SK-N-SH (cell line): Measurements from ENCODE around the gene ALDH7A1. TPM values are rescaled to one million over a fixed set of nuclear protein-coding genes. Genes with fewer than 3 reads are reported as not detected.
A peak's percentile ranks its signal among the peaks of the same experiment; 100 is the strongest.

ENCODE experiments used
- CTCF ChIA-PET: fragments of 300-600, 350-600 bp; formaldehyde crosslinking; extraction: SDS; loops from one replicate; lab custom pipeline; 2021; lab: Yijun Ruan, JAX
- POLR2A ChIA-PET: fragments of 350-600 bp; sonication (Branson Sonifier 250); formaldehyde crosslinking; extraction: SDS; loops from one replicate; lab custom pipeline; 2020; ENCODE audit warnings: antibody characterized with exemption, inconsistent platforms; lab: Yijun Ruan, JAX
- DNase-seq: peaks from one replicate; pipeline ENCODE4 v3.0.0; 2012
- H2AFZ ChIP-seq: fragments of 200-600 bp; sonication (generic); 2 replicates; pipeline ENCODE4 v1.8.1; 2016; ENCODE audit warnings: antibody characterized with exemption, mild to moderate bottlenecking, low read depth
- H3F3A ChIP-seq: fragments of 200-600 bp; sonication (generic); replicated peaks from 2 replicates; pipeline ENCODE3; 2016; ENCODE audit warnings: antibody characterized with exemption, mild to moderate bottlenecking; ENCODE audit not compliant: insufficient read depth
- H3K27ac ChIP-seq, 2 experiments: fragments of 200-500 bp in 1 of 2; fragments of 200-600 bp in 1 of 2; sonication (Bioruptor generic) in 1 of 2; sonication (generic), shearing (Covaris generic) in 1 of 2; 2 replicates each; pipeline versions ENCODE4 v1.5.1 to v1.6.1; 2014 to 2016; ENCODE audit warnings: low read depth in 2 of 2, inconsistent platforms in 1 of 2, low read length in 1 of 2, mild to moderate bottlenecking in 1 of 2, mixed read lengths in 1 of 2
- H3K27me3 ChIP-seq: fragments of 200-600 bp; sonication (generic), shearing (Covaris generic); 2 replicates; pipeline ENCODE4 v1.6.1; 2016; ENCODE audit warnings: mixed run types; ENCODE audit not compliant: insufficient read depth
- H3K36me3 ChIP-seq, 2 experiments: fragments of 200-500 bp in 1 of 2; fragments of 200-600 bp in 1 of 2; sonication (Bioruptor generic) in 1 of 2; sonication (generic) in 1 of 2; replicated peaks in 1 of 2; 2 replicates each; pipeline versions ENCODE3 to v1.5.1; 2014 to 2016; ENCODE audit warnings: low read length in 1 of 2, mild to moderate bottlenecking in 1 of 2; ENCODE audit not compliant: insufficient read depth in 2 of 2, control insufficient read depth in 1 of 2
- H3K4me1 ChIP-seq, 2 experiments: fragments of 200-500 bp in 1 of 2; fragments of 200-600 bp in 1 of 2; sonication (Bioruptor generic) in 1 of 2; sonication (generic), shearing (Covaris generic) in 1 of 2; 2 replicates each; pipeline versions ENCODE4 v1.5.1 to v1.6.1; 2014 to 2016; ENCODE audit warnings: low read depth in 1 of 2, low read length in 1 of 2, mixed run types in 1 of 2; ENCODE audit not compliant: insufficient read depth in 2 of 2, control insufficient read depth in 1 of 2
- H3K4me2 ChIP-seq: fragments of 200-600 bp; sonication (generic), shearing (Covaris generic); 2 replicates; pipeline ENCODE4 v1.6.1; 2017; ENCODE audit warnings: mixed run types
- H3K4me3 ChIP-seq, 2 experiments: fragments of 200-500 bp in 1 of 2; fragments of 200-600 bp in 1 of 2; sonication (Bioruptor generic) in 1 of 2; sonication (generic), shearing (Covaris generic) in 1 of 2; 2 replicates each; pipeline versions ENCODE4 v1.5.1 to v1.8.1; 2014 to 2016; ENCODE audit warnings: low read depth in 2 of 2, inconsistent platforms in 1 of 2, low read length in 1 of 2, mild to moderate bottlenecking in 1 of 2, mixed read lengths in 1 of 2, moderate library complexity in 1 of 2
- H3K79me2 ChIP-seq: fragments of 200-600 bp; sonication (generic); 2 replicates; pipeline ENCODE4 v1.8.1; 2017; ENCODE audit warnings: mild to moderate bottlenecking; ENCODE audit not compliant: insufficient read depth
- H3K9ac ChIP-seq: fragments of 200-600 bp; sonication (generic); 2 replicates; pipeline ENCODE4 v1.6.1; 2017; ENCODE audit warnings: mixed run types
- H3K9me2 ChIP-seq: fragments of 200-600 bp; sonication (generic); 2 replicates; pipeline ENCODE4 v1.6.1; 2017; ENCODE audit warnings: mixed run types
- H3K9me3 ChIP-seq: fragments of 200-600 bp; sonication (generic); 2 replicates; pipeline ENCODE4 v1.6.1; 2017; ENCODE audit warnings: mixed run types, mild to moderate bottlenecking, moderate library complexity
- H4K20me1 ChIP-seq: fragments of 200-600 bp; sonication (generic); 2 replicates; pipeline ENCODE4 v1.6.1; 2017; ENCODE audit warnings: mild to moderate bottlenecking, mixed run types; ENCODE audit not compliant: insufficient read depth
- CHD2 ChIP-seq: fragments of 150-350 bp; IDR thresholded peaks from 2 replicates; pipeline ENCODE4 v1.6.1; 2018; ENCODE audit warnings: low read length; ENCODE audit not compliant: partially characterized antibody
- ELF1 ChIP-seq: IDR thresholded peaks from 2 replicates; pipeline ENCODE4 v1.4.0; 2012
- EZH2phosphoT487 ChIP-seq: fragments of 200-600 bp; sonication (generic); IDR thresholded peaks from 2 replicates; pipeline ENCODE4 v1.6.1; 2017; ENCODE audit warnings: low read depth, mixed run types, mild to moderate bottlenecking, antibody characterized with exemption, moderate library complexity, borderline replicate concordance
- FOXJ3 ChIP-seq: sonication (generic); formaldehyde crosslinking; IDR thresholded peaks from 2 replicates; pipeline ENCODE4 v1.5.1; 2020; ENCODE audit warnings: mild to moderate bottlenecking, missing genetic modification reagents
- FOXM1 ChIP-seq: IDR thresholded peaks from 2 replicates; pipeline ENCODE4 v1.4.0; 2012; ENCODE audit warnings: low read depth, mild to moderate bottlenecking
- GABPA ChIP-seq: IDR thresholded peaks from 2 replicates; pipeline ENCODE4 v1.4.0; 2012; ENCODE audit warnings: low read depth, mild to moderate bottlenecking
- GATA2 ChIP-seq: sonication (generic); formaldehyde crosslinking; IDR thresholded peaks from 2 replicates; pipeline ENCODE4 v1.5.0; 2020; ENCODE audit warnings: mild to moderate bottlenecking, missing genetic modification reagents
- IRF3 ChIP-seq: fragments of 150-350 bp; IDR thresholded peaks from 2 replicates; pipeline ENCODE4 v1.6.1; 2016; ENCODE audit warnings: mild to moderate bottlenecking, low read depth, low read length
- MEF2A ChIP-seq: IDR thresholded peaks from 2 replicates; pipeline ENCODE4 v1.4.0; 2012; ENCODE audit warnings: low read depth, borderline replicate concordance
- NRF1 ChIP-seq: IDR thresholded peaks from 2 replicates; pipeline ENCODE4 v1.6.1; 2012; ENCODE audit warnings: low read depth, mild to moderate bottlenecking, low read length
- PBX3 ChIP-seq: IDR thresholded peaks from 2 replicates; pipeline ENCODE4; 2012
- RAD21 ChIP-seq: IDR thresholded peaks from 2 replicates; pipeline ENCODE4 v1.6.1; 2012; ENCODE audit warnings: mild to moderate bottlenecking, low read length
- TCF12 ChIP-seq: IDR thresholded peaks from 2 replicates; pipeline ENCODE4 v1.4.0; 2012
- WGBS: methylation state at CpG from one replicate; pipeline ENCODE4 v1.1.6; 2017; ENCODE audit warnings: low lambda C conversion rate; 5-methylcytosine and 5-hydroxymethylcytosine counted together
- polyA plus RNA-seq, 3 experiments: library from polyadenylated mRNA; depleted of rRNA; stranded (reverse); fragments of >200 nt; gene quantifications; 2 replicates each; pipeline ENCODE4 v1.2.3, GENCODE V29; 2012
- TF ChIP-seq, protein P1 (sequence below): IDR thresholded peaks from 2 replicates; pipeline ENCODE4 v1.4.0; 2012; ENCODE audit warnings: low read depth, borderline replicate concordance
- TF ChIP-seq, protein P2 (sequence below): IDR thresholded peaks from 2 replicates; pipeline ENCODE4 v1.4.0; 2012; ENCODE audit warnings: low read depth, borderline replicate concordance
- TF ChIP-seq, protein P3 (sequence below): IDR thresholded peaks from 2 replicates; pipeline ENCODE4 v1.6.1; 2012; ENCODE audit warnings: mild to moderate bottlenecking, low read depth, low read length, moderate library complexity

The ALDH7A1 gene
- polyA plus RNA-seq, 1 of the 3 experiments (the other 2 are of a cell fraction): 44.5 TPM

DNA sequence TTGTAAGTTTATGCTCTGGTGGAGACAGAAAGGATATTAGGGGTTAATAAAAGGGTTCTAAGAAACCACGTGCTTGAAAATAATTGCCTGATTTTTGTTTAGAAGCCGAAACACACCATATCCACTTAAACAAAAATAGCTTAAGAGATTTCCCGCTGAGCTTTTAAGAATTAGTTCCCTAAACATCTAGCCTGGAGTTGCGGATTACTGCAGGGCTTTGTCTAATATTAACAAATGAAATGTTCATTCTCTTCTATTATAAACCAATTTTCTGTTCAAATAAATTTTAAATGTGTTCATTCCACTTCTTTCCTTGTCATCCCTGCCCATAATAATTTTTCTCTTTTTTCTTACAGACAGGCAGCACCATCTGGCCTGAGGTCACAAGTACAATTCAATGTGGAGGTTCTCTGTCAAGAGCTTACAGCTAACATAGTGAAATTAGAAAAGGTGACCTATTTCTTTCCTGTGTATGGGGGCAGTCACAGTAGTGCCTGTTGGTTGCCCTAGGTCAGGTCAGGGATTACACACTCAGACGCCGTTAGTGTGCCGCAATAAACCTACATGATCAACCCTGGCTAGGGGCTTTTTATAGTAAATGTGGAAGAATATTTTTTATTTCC lies 106.5 kb downstream of the ALDH7A1 start (continued):
- no peak for TF ChIP-seq CHD2
- no peak for TF ChIP-seq MEF2A
- TF ChIP-seq GATA2: no peak
- no peak for TF ChIP-seq ELF1

DNA sequence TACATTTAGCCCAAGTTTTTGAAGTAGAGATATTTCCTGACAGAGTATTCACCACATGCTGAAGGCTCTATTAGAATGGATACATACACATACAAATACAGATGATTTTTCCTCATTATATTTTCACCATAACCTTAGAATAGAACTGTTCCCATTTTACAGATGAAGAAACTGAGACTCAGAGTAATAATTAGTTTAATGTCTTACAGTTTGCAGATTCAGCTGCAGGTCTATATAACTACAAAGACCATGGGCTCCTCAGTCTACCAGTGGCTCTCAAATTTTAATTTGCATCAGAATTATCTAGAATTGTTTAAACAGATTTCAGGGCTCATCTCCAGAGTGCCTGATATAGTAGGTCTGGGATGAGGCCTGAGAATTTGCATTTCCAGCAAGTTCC lies 107.4 kb downstream of the ALDH7A1 start:
- CTCF ChIA-PET: interaction anchor here (1.1 kb wide), 2 partner anchors 14 to 29 kb away, joined by 3 read pairs; no protein-coding TSS in a partner anchor
- peaks cover 4 to 9% of the 10 kb centered on the region in 2 experiments; a peak in 2 of 4 replicates for H3K4me1 ChIP-seq
- POLR2A ChIA-PET: no interaction called here
- TF ChIP-seq, protein P1, sequence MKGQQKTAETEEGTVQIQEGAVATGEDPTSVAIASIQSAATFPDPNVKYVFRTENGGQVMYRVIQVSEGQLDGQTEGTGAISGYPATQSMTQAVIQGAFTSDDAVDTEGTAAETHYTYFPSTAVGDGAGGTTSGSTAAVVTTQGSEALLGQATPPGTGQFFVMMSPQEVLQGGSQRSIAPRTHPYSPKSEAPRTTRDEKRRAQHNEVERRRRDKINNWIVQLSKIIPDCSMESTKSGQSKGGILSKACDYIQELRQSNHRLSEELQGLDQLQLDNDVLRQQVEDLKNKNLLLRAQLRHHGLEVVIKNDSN: no peak
- H3K27me3 ChIP-seq: no peaks in the 10 kb centered on the region
- H3K9me2 ChIP-seq: no peaks in the 10 kb centered on the region
- H3K4me2 ChIP-seq: no peak overlapping the region
- H3K9me3 ChIP-seq: no peaks in the 10 kb centered on the region
- H3K9ac ChIP-seq: no peak overlapping the region
- H3K36me3 ChIP-seq: peaks cover 18 to 28% of the 10 kb centered on the region in 2 experiments
- no peaks in the 10 kb centered on the region for H4K20me1 ChIP-seq
- H3K79me2 ChIP-seq: no peaks in the 10 kb centered on the region
- DNase-seq: no peak
- H3K27ac ChIP-seq: peak overlapping the region in 1 of 2 experiments; percentile 8; a peak in 1 of 4 replicates
- peaks cover 3% of the 10 kb centered on the region for H3F3A ChIP-seq
- no peak overlapping the region for H3K4me3 ChIP-seq
- H2AFZ ChIP-seq: no peak overlapping the region

DNA sequence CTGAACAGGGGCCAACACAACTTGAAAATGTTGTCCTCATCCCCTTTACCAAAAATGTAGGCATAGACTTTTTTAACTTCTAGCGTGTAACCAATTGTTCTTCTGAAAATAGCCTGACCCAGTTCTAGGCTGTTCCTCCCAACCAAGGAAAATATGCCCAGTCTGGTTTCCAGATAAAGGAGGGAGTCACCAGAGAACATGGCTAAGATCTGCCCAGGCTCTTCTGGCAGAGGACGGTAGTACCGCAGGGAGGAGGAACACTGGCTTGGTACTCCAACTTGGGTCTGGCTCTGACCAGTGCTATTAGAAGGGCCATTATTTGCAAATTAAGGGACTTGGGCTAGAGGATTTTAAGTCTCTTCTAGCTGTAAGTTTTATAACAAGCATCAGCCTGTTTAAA lies 108.7 kb downstream of the ALDH7A1 start:
- Histone ChIP-seq H3K9me3 (no peaks in the 10 kb centered on the region), H3K9me2 (no peaks in the 10 kb centered on the region), H3F3A (peaks cover 3% of the 10 kb centered on the region), H3K4me3 (no peak overlapping the region), H3K79me2 (no peaks in the 10 kb centered on the region), H3K4me2 (no peak overlapping the region), H3K36me3 (peaks cover 20 to 28% of the 10 kb centered on the region in 2 experiments), H3K27me3 (no peaks in the 10 kb centered on the region), H2AFZ (no peak overlapping the region), H3K9ac (no peak overlapping the region), H3K4me1 (peaks cover 4 to 9% of the 10 kb centered on the region in 2 experiments; a peak in 2 of 4 replicates), H3K27ac (no peak overlapping the region), H4K20me1 (no peaks in the 10 kb centered on the region)
- POLR2A ChIA-PET: no interaction called here
- 98% methylated on average over 3 of the region's 3 CpGs for WGBS
- CTCF ChIA-PET: no interaction called here
- DNase-seq: no peak
- TF ChIP-seq PBX3 (no peak), FOXJ3 (no peak), TCF12 (no peak), GABPA (no peak), ELF1 (no peak), FOXM1 (no peak), EZH2phosphoT487 (no peak), NRF1 (no peak), RAD21 (no peak), IRF3 (no peak)
- TF ChIP-seq, protein P2, sequence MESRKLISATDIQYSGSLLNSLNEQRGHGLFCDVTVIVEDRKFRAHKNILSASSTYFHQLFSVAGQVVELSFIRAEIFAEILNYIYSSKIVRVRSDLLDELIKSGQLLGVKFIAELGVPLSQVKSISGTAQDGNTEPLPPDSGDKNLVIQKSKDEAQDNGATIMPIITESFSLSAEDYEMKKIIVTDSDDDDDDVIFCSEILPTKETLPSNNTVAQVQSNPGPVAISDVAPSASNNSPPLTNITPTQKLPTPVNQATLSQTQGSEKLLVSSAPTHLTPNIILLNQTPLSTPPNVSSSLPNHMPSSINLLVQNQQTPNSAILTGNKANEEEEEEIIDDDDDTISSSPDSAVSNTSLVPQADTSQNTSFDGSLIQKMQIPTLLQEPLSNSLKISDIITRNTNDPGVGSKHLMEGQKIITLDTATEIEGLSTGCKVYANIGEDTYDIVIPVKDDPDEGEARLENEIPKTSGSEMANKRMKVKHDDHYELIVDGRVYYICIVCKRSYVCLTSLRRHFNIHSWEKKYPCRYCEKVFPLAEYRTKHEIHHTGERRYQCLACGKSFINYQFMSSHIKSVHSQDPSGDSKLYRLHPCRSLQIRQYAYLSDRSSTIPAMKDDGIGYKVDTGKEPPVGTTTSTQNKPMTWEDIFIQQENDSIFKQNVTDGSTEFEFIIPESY: no peak
- TF ChIP-seq, protein P1: no peak
- TF ChIP-seq, protein P3, sequence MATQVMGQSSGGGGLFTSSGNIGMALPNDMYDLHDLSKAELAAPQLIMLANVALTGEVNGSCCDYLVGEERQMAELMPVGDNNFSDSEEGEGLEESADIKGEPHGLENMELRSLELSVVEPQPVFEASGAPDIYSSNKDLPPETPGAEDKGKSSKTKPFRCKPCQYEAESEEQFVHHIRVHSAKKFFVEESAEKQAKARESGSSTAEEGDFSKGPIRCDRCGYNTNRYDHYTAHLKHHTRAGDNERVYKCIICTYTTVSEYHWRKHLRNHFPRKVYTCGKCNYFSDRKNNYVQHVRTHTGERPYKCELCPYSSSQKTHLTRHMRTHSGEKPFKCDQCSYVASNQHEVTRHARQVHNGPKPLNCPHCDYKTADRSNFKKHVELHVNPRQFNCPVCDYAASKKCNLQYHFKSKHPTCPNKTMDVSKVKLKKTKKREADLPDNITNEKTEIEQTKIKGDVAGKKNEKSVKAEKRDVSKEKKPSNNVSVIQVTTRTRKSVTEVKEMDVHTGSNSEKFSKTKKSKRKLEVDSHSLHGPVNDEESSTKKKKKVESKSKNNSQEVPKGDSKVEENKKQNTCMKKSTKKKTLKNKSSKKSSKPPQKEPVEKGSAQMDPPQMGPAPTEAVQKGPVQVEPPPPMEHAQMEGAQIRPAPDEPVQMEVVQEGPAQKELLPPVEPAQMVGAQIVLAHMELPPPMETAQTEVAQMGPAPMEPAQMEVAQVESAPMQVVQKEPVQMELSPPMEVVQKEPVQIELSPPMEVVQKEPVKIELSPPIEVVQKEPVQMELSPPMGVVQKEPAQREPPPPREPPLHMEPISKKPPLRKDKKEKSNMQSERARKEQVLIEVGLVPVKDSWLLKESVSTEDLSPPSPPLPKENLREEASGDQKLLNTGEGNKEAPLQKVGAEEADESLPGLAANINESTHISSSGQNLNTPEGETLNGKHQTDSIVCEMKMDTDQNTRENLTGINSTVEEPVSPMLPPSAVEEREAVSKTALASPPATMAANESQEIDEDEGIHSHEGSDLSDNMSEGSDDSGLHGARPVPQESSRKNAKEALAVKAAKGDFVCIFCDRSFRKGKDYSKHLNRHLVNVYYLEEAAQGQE: no peak
